ENCODE data around the gene SLX4IP.

Gene SLX4IP

DNA sequence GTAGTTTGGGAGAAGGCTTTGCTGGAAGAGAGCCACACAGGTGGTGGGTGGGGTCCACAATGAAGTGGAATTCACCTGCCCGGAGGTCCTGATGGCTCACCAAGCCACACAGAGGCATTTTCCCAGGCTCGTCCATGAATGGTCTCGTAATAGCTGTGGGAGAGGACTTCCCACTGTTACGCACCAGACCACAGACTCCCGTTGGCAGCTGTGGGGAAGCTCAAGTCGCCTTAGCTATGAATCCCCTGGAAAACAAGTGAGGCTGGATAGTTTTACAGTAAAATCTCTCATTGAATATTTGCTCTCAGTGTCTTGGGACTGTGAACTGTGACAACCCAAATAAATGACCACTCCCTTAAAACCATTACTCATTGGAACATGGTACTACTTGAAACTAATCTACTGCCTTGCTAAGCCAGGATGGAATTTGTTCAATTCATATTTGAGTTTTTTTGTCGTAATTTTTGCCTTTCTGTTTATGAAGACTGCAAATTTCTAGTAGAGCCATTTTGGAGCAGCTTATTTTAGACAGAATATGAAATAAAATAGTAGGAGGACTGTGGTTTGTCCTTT is 159.3 kb downstream of the SLX4IP start:
- H3K4me1 ChIP-seq (ENCODE audit: control insufficient read depth in 2 of 2, insufficient read depth in 2 of 2, low read length in 2 of 2): peaks cover 0 to 4% of the 10 kb centered on the region in 2 donors
- no peak overlapping the region for H3K27ac ChIP-seq (ENCODE audit: low read depth in 2 of 2, low read length in 2 of 2)
- no peaks in the 10 kb centered on the region for H3K36me3 ChIP-seq (ENCODE audit: control insufficient read depth in 2 of 2, insufficient read depth in 2 of 2, low read length in 2 of 2)
- H3K4me3 ChIP-seq (ENCODE audit: low read length in 2 of 2): no peak overlapping the region
- no peaks in the 10 kb centered on the region for H3K27me3 ChIP-seq (ENCODE audit: control insufficient read depth in 2 of 2, insufficient read depth in 2 of 2, low read length in 2 of 2)
- H3K9ac ChIP-seq (ENCODE audit: low read depth in 1 of 2, low read length in 2 of 2): no peak overlapping the region
- no peaks in the 10 kb centered on the region for H3K9me3 ChIP-seq (ENCODE audit: control insufficient read depth in 2 of 2, low read length in 2 of 2)

- H3K9ac ChIP-seq (ENCODE audit: low read depth in 1 of 2, low read length in 2 of 2): no peak overlapping the region
- no peaks in the 10 kb centered on the region for H3K36me3 ChIP-seq (ENCODE audit: control insufficient read depth in 2 of 2, insufficient read depth in 2 of 2, low read length in 2 of 2)
- H3K27ac ChIP-seq (ENCODE audit: low read depth in 2 of 2, low read length in 2 of 2): no peak overlapping the region
- no peaks in the 10 kb centered on the region for H3K9me3 ChIP-seq (ENCODE audit: control insufficient read depth in 2 of 2, low read length in 2 of 2)
- H3K4me3 ChIP-seq (ENCODE audit: low read length in 2 of 2): no peak overlapping the region
- H3K4me1 ChIP-seq (ENCODE audit: control insufficient read depth in 2 of 2, insufficient read depth in 2 of 2, low read length in 2 of 2): peaks cover 0 to 4% of the 10 kb centered on the region in 2 donors
- no peaks in the 10 kb centered on the region for H3K27me3 ChIP-seq (ENCODE audit: control insufficient read depth in 2 of 2, insufficient read depth in 2 of 2, low read length in 2 of 2)
Measured at GRCh38 chr20:10595266-10595665, 160.2 kb downstream of the SLX4IP start.

- H3K27ac ChIP-seq (ENCODE audit: low read depth in 2 of 2, low read length in 2 of 2): no peak overlapping the region
Measured at GRCh38 chr20:10595985-10596384, 160.9 kb downstream of the SLX4IP start.

GRCh38 chr20:10596710-10597121 is 161.6 kb downstream of the SLX4IP start:
- Histone ChIP-seq H3K4me1 (ENCODE audit: control insufficient read depth in 2 of 2, insufficient read depth in 2 of 2, low read length in 2 of 2) (peaks cover 0 to 4% of the 10 kb centered on the region in 2 donors), H3K36me3 (ENCODE audit: control insufficient read depth in 2 of 2, insufficient read depth in 2 of 2, low read length in 2 of 2) (peaks cover 0 to 2% of the 10 kb centered on the region in 2 donors), H3K27ac (ENCODE audit: low read depth in 2 of 2, low read length in 2 of 2) (no peak overlapping the region), H3K9me3 (ENCODE audit: control insufficient read depth in 2 of 2, low read length in 2 of 2) (no peaks in the 10 kb centered on the region), H3K4me3 (ENCODE audit: low read length in 2 of 2) (no peak overlapping the region), H3K27me3 (ENCODE audit: control insufficient read depth in 2 of 2, insufficient read depth in 2 of 2, low read length in 2 of 2) (no peaks in the 10 kb centered on the region), H3K9ac (ENCODE audit: low read depth in 1 of 2, low read length in 2 of 2) (no peak overlapping the region)

More at GRCh38 chr20:10595985-10596384, 160.9 kb downstream of the SLX4IP start:
- Histone ChIP-seq H3K9me3 (ENCODE audit: control insufficient read depth in 2 of 2, low read length in 2 of 2) (no peaks in the 10 kb centered on the region), H3K4me3 (ENCODE audit: low read length in 2 of 2) (no peak overlapping the region), H3K9ac (ENCODE audit: low read depth in 1 of 2, low read length in 2 of 2) (no peak overlapping the region), H3K4me1 (ENCODE audit: control insufficient read depth in 2 of 2, insufficient read depth in 2 of 2, low read length in 2 of 2) (peaks cover 0 to 4% of the 10 kb centered on the region in 2 donors), H3K27me3 (ENCODE audit: control insufficient read depth in 2 of 2, insufficient read depth in 2 of 2, low read length in 2 of 2) (no peaks in the 10 kb centered on the region), H3K36me3 (ENCODE audit: control insufficient read depth in 2 of 2, insufficient read depth in 2 of 2, low read length in 2 of 2) (no peaks in the 10 kb centered on the region)

DNA sequence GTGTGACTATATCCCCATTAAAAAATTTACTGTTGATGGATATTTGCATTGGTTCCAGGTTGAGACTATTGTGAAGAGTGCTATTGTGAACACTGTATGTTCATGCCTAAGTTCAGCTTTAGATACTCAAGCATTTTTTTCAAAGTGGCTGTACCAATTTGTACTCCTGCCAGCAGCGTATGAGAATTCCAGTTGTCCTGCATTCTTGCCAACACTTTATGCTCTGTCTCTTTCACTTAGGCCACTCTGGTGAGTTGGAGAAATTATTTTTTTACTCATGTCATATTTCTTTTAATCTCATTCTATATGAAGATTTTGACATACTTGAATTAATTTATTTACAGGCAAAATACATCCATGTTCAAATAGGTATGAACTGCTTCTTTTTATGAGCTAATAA is 162.5 kb downstream of the SLX4IP start:
- no peak overlapping the region for H3K27ac ChIP-seq (ENCODE audit: low read depth in 2 of 2, low read length in 2 of 2)

DNA sequence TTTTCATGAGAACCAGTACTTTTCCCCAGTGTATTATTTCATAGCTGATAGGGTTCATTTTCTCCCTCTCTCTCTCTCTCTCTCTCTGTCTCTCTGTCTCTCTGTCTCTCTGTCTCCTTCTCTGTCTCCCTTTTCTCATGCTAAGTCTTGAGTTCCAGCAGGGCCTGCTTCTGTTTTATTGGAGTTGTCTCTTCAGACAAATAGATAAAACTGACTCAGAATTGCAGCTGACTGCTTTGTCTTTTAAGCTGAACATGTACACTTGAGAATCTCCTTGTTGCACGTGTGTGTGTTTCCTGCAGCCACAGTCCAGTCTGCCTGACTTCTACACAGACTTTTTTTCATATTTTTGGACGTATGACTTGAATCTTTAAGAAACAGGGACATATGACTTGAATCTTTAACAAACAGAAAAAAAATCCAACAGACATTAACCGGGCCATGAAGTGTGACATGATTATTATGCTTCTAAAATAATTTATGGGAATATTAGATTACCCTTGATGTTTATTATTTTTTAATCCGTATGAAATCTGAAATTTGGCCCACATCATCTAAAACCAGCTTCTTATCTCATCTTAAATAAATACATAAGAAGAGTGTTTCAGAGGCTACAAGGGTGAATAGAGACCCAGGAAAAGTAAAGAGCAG is 167.2 kb downstream of the SLX4IP start:
- no peak overlapping the region for H3K27ac ChIP-seq (ENCODE audit: low read depth in 2 of 2, low read length in 2 of 2)
- H3K4me1 ChIP-seq (ENCODE audit: control insufficient read depth in 2 of 2, insufficient read depth in 2 of 2, low read length in 2 of 2): peaks cover 0 to 8% of the 10 kb centered on the region in 2 donors
- H3K9ac ChIP-seq (ENCODE audit: low read depth in 1 of 2, low read length in 2 of 2): no peak overlapping the region
- no peaks in the 10 kb centered on the region for H3K27me3 ChIP-seq (ENCODE audit: control insufficient read depth in 2 of 2, insufficient read depth in 2 of 2, low read length in 2 of 2)
- peaks cover 3% of the 10 kb centered on the region in 2 donors for H3K36me3 ChIP-seq (ENCODE audit: control insufficient read depth in 2 of 2, insufficient read depth in 2 of 2, low read length in 2 of 2)
- no peak overlapping the region for H3K4me3 ChIP-seq (ENCODE audit: low read length in 2 of 2)
- no peaks in the 10 kb centered on the region for H3K9me3 ChIP-seq (ENCODE audit: control insufficient read depth in 2 of 2, low read length in 2 of 2)

More for the DNA sequence above, 162.5 kb downstream of the SLX4IP start:
- H3K36me3 ChIP-seq (ENCODE audit: control insufficient read depth in 2 of 2, insufficient read depth in 2 of 2, low read length in 2 of 2): peaks cover 0 to 3% of the 10 kb centered on the region in 2 donors
- H3K9me3 ChIP-seq (ENCODE audit: control insufficient read depth in 2 of 2, low read length in 2 of 2): no peaks in the 10 kb centered on the region
- peaks cover 0 to 4% of the 10 kb centered on the region in 2 donors for H3K4me1 ChIP-seq (ENCODE audit: control insufficient read depth in 2 of 2, insufficient read depth in 2 of 2, low read length in 2 of 2)
- H3K9ac ChIP-seq (ENCODE audit: low read depth in 1 of 2, low read length in 2 of 2): no peak overlapping the region
- no peaks in the 10 kb centered on the region for H3K27me3 ChIP-seq (ENCODE audit: control insufficient read depth in 2 of 2, insufficient read depth in 2 of 2, low read length in 2 of 2)
- H3K4me3 ChIP-seq (ENCODE audit: low read length in 2 of 2): no peak overlapping the region

GRCh38 chr20:10603378-10603777 is 168.3 kb downstream of the SLX4IP start:
- Histone ChIP-seq H3K36me3 (ENCODE audit: control insufficient read depth in 2 of 2, insufficient read depth in 2 of 2, low read length in 2 of 2) (peaks cover 3% of the 10 kb centered on the region in 2 donors), H3K9me3 (ENCODE audit: control insufficient read depth in 2 of 2, low read length in 2 of 2) (no peaks in the 10 kb centered on the region), H3K9ac (ENCODE audit: low read depth in 1 of 2, low read length in 2 of 2) (no peak overlapping the region), H3K27me3 (ENCODE audit: control insufficient read depth in 2 of 2, insufficient read depth in 2 of 2, low read length in 2 of 2) (no peaks in the 10 kb centered on the region), H3K4me1 (ENCODE audit: control insufficient read depth in 2 of 2, insufficient read depth in 2 of 2, low read length in 2 of 2) (peaks cover 0 to 8% of the 10 kb centered on the region in 2 donors), H3K4me3 (ENCODE audit: low read length in 2 of 2) (no peak overlapping the region), H3K27ac (ENCODE audit: low read depth in 2 of 2, low read length in 2 of 2) (peak overlapping the region in 1 of 2 donors; percentile 66)

GRCh38 chr20:10603971-10604864 is 169.1 kb downstream of the SLX4IP start:
- Histone ChIP-seq H3K9ac (ENCODE audit: low read depth in 1 of 2, low read length in 2 of 2) (no peak overlapping the region), H3K4me1 (ENCODE audit: control insufficient read depth in 2 of 2, insufficient read depth in 2 of 2, low read length in 2 of 2) (peaks cover 0 to 4% of the 10 kb centered on the region in 2 donors), H3K27me3 (ENCODE audit: control insufficient read depth in 2 of 2, insufficient read depth in 2 of 2, low read length in 2 of 2) (no peaks in the 10 kb centered on the region), H3K4me3 (ENCODE audit: low read length in 2 of 2) (no peak overlapping the region), H3K9me3 (ENCODE audit: control insufficient read depth in 2 of 2, low read length in 2 of 2) (no peaks in the 10 kb centered on the region), H3K36me3 (ENCODE audit: control insufficient read depth in 2 of 2, insufficient read depth in 2 of 2, low read length in 2 of 2) (peaks cover 3% of the 10 kb centered on the region in 2 donors), H3K27ac (ENCODE audit: low read depth in 2 of 2, low read length in 2 of 2) (peak overlapping the region in 1 of 2 donors; percentile 66)

GRCh38 chr20:10604865-10605440 is 169.8 kb downstream of the SLX4IP start:
- no peak overlapping the region for H3K4me3 ChIP-seq (ENCODE audit: low read length in 2 of 2)
- no peaks in the 10 kb centered on the region for H3K27me3 ChIP-seq (ENCODE audit: control insufficient read depth in 2 of 2, insufficient read depth in 2 of 2, low read length in 2 of 2)
- H3K36me3 ChIP-seq (ENCODE audit: control insufficient read depth in 2 of 2, insufficient read depth in 2 of 2, low read length in 2 of 2): peaks cover 3% of the 10 kb centered on the region in 2 donors
- peak overlapping the region in 1 of 2 donors; percentile 48 for H3K27ac ChIP-seq (ENCODE audit: low read depth in 2 of 2, low read length in 2 of 2)
- peaks cover 0 to 4% of the 10 kb centered on the region in 2 donors for H3K4me1 ChIP-seq (ENCODE audit: control insufficient read depth in 2 of 2, insufficient read depth in 2 of 2, low read length in 2 of 2)
- H3K9ac ChIP-seq (ENCODE audit: low read depth in 1 of 2, low read length in 2 of 2): no peak overlapping the region
- no peaks in the 10 kb centered on the region for H3K9me3 ChIP-seq (ENCODE audit: control insufficient read depth in 2 of 2, low read length in 2 of 2)
